GM12878 (cell line): ENCODE measurements around the gene MYOM3. TPM values are rescaled to one million over a fixed set of nuclear protein-coding genes. Genes with fewer than 3 reads are reported as not detected.

ENCODE experiments used
- ATAC-seq: fragments of 200-7000 bp; cut with Tn5 transposase; 3 replicates; pipeline ENCODE4 v1.9.1; 2020; ENCODE audit warnings: mild to moderate bottlenecking, moderate library complexity
- BruUV-seq: library from RNA; stranded (reverse); fragments of 400-500 nt; replicated peaks from 2 replicates; lab custom pipeline; 2021; lab: Mats Ljungman, UMichigan
- CTCF ChIA-PET: fragments of 300-600 bp; sonication (Branson Sonifier 250); formaldehyde crosslinking; extraction: SDS; loops from one replicate; lab custom pipeline; 2021; ENCODE audit warnings: inconsistent platforms; lab: Yijun Ruan, JAX
- POLR2A ChIA-PET: fragments of 350-600 bp; formaldehyde crosslinking; extraction: SDS; loops from one replicate; lab custom pipeline; 2021; ENCODE audit warnings: inconsistent platforms; lab: Charles Lee
- RAD21 ChIA-PET: fragments of 300-600 bp; sonication (Branson Sonifier 250); formaldehyde crosslinking; loops from one replicate; lab custom pipeline; 2023; ENCODE audit warnings: antibody characterized with exemption; ENCODE audit not compliant: unreplicated experiment; lab: Charles Lee
- SMC1A ChIA-PET: fragments of 300-600 bp; sonication (Branson Sonifier 250); formaldehyde crosslinking; loops from one replicate; lab custom pipeline; 2023; ENCODE audit not compliant: unreplicated experiment, uncharacterized antibody; lab: Charles Lee
- DNase-seq: peaks from one replicate; pipeline ENCODE4 v3.0.0-alpha.2; 2011; ENCODE audit warnings: low read depth, low spot score
- FAIRE-seq: peaks from 3 replicates; lab custom pipeline; 2011; peaks lifted over from hg19 to GRCh38; lab: Jason Lieb, UNC
- H2AFZ ChIP-seq: 2 replicates; pipeline ENCODE4 v1.6.0; 2011; ENCODE audit warnings: low read depth, low read length, control low read depth; ENCODE audit not compliant: control insufficient read depth
- H3K27ac ChIP-seq: 2 replicates; pipeline ENCODE4 v1.5.1; 2011; ENCODE audit warnings: control low read depth; ENCODE audit not compliant: control insufficient read depth, insufficient read depth
- H3K27me3 ChIP-seq, 2 experiments: replicated peaks in 1 of 2; 2 replicates each; pipeline versions ENCODE4 v1.6.0 to v1.6.1; 2011; ENCODE audit warnings: low read length in 1 of 2; ENCODE audit not compliant: control insufficient read depth in 2 of 2, insufficient read depth in 2 of 2
- H3K36me3 ChIP-seq, 2 experiments: 2 replicates each; pipeline ENCODE4 v1.5.1; 2011; ENCODE audit warnings: low read length in 1 of 2; ENCODE audit not compliant: control insufficient read depth in 2 of 2, insufficient read depth in 2 of 2
- H3K4me1 ChIP-seq: 2 replicates; pipeline ENCODE4 v1.6.1; 2011; ENCODE audit warnings: mild to moderate bottlenecking, low read length, moderate library complexity, mixed read lengths; ENCODE audit not compliant: control insufficient read depth, insufficient read depth
- H3K4me2 ChIP-seq: 2 replicates; pipeline ENCODE4 v1.6.0; 2011; ENCODE audit warnings: control low read depth; ENCODE audit not compliant: control insufficient read depth, insufficient read depth
- H3K4me3 ChIP-seq: fragments of 200-600 bp; sonication (generic); 2 replicates; pipeline ENCODE4 v1.5.1; 2016
- H3K79me2 ChIP-seq: 2 replicates; pipeline ENCODE4 v1.6.0; 2011; ENCODE audit warnings: low read length; ENCODE audit not compliant: control insufficient read depth, insufficient read depth
- H3K9ac ChIP-seq: 2 replicates; pipeline ENCODE4 v1.8.0; 2011; ENCODE audit warnings: low read length, control low read depth, mixed read lengths; ENCODE audit not compliant: control insufficient read depth, insufficient read depth
- H3K9me3 ChIP-seq: replicated peaks from 3 replicates; pipeline ENCODE4 v1.5.1; 2011; ENCODE audit warnings: mild to moderate bottlenecking, low read length; ENCODE audit not compliant: control insufficient read depth, insufficient read depth
- H4K20me1 ChIP-seq: 2 replicates; pipeline ENCODE4 v1.6.0; 2011; ENCODE audit not compliant: control insufficient read depth, insufficient read depth
- CEBPZ ChIP-seq: fragments of 150-350 bp; IDR thresholded peaks from 2 replicates; pipeline ENCODE4 v1.6.1; 2016; ENCODE audit warnings: low read depth, low read length
- IKZF2 ChIP-seq, 2 experiments: fragments of 450-650 bp; IDR thresholded peaks; 2 replicates each; pipeline ENCODE4 v1.6.1; 2017; ENCODE audit warnings: mild to moderate bottlenecking in 2 of 2, moderate library complexity in 2 of 2
- JUNB ChIP-seq: IDR thresholded peaks from 2 replicates; pipeline ENCODE4 v1.6.1; 2016; ENCODE audit warnings: antibody characterized with exemption, mild to moderate bottlenecking
- PML ChIP-seq: IDR thresholded peaks from 2 replicates; pipeline ENCODE4 v1.6.1; 2012; ENCODE audit warnings: low read length, inconsistent platforms
- RFX5 ChIP-seq: IDR thresholded peaks from 2 replicates; pipeline ENCODE4 v1.6.1; 2011; ENCODE audit warnings: low read depth, low read length, improper control_type of control experiment
- SIN3A ChIP-seq: IDR thresholded peaks from 2 replicates; pipeline ENCODE4 v1.6.1; 2012; ENCODE audit warnings: low read depth, low read length, improper control_type of control experiment
- SREBF2 ChIP-seq: IDR thresholded peaks from 2 replicates; pipeline ENCODE4 v1.6.1; 2012; ENCODE audit warnings: mild to moderate bottlenecking, low read length
- SUPT20H ChIP-seq: IDR thresholded peaks from 2 replicates; pipeline ENCODE4 v1.6.1; 2011; ENCODE audit warnings: low read depth, mild to moderate bottlenecking, low read length, moderate library complexity, borderline replicate concordance; ENCODE audit not compliant: control insufficient read depth
- ZBTB40 ChIP-seq: fragments of 450-650 bp; IDR thresholded peaks from 2 replicates; pipeline ENCODE4 v1.6.1; 2016; ENCODE audit warnings: mild to moderate bottlenecking, moderate library complexity, borderline replicate concordance
- ZNF24 ChIP-seq: fragments of 450-650 bp; IDR thresholded peaks from 2 replicates; pipeline ENCODE4 v1.6.1; 2017; ENCODE audit warnings: antibody characterized with exemption, mild to moderate bottlenecking
- WGBS: methylation state at CpG from one replicate; pipeline ENCODE4 v1.1.6; 2016; ENCODE audit warnings: low lambda C conversion rate; ENCODE audit not compliant: insufficient replicate concordance, insufficient coverage; ENCODE audit errors: missing lambda C conversion rate; 5-methylcytosine and 5-hydroxymethylcytosine counted together
- in situ Hi-C: fragments of 300-500 bp; cut with MboI; formaldehyde crosslinking; loops from 9 replicates; pipeline ENCODE4 v1.14.3; 2018; ENCODE audit warnings: mixed read lengths
- intact Hi-C: fragments of 100-400 bp; cut with micrococcal nuclease; formaldehyde crosslinking; loops from one replicate; pipeline ENCODE4 v1.14.2; 2022; ENCODE audit not compliant: unreplicated experiment
- polyA plus RNA-seq, 11 experiments: library from polyadenylated mRNA; depleted of rRNA in 4 of 11; unstranded in 6 of 11; stranded (reverse) in 5 of 11; fragments of >200 nt; fragmentation: Nextera tagmentation in 4 of 11; fragmentation: Illumina TruSeq in 1 of 11; extraction: Ambion mirVana in 4 of 11; extraction: Trizol in 1 of 11; gene quantifications; 1 replicate in 1 of 11; 2 replicates in 10 of 11; pipeline versions ENCODE4 v1.2.1 to v1.2.3, GENCODE V29; 2011 to 2016; ENCODE audit warnings: inconsistent platforms in 2 of 11, missing spikeins in 2 of 11, low read depth in 1 of 11
- total RNA-seq, 4 experiments: library from RNA; depleted of rRNA in 3 of 4; stranded (reverse); fragments of >200 nt in 3 of 4; fragmentation: Illumina TruSeq in 1 of 4; extraction: Trizol in 1 of 4; gene quantifications; 2 replicates each; pipeline versions ENCODE4 v1.2.1 to v1.2.3, GENCODE V29; 2013 to 2021

Gene MYOM3
- total and polyA plus RNA-seq, 10 of the 15 experiments (the other 5 are each of a cell fraction or from before 2014, with no cell fraction given): 0.06 TPM; not detected in 9

GRCh38 chr1:24065304-24065703 is 46.6 kb downstream of the MYOM3 start:
- ChIA-PET SMC1A (interaction anchor here (1.5 kb wide), 1 partner anchor 37 kb away, joined by 3 read pairs; no protein-coding TSS in a partner anchor), CTCF (interaction anchor here (1.6 kb wide), 1 partner anchor 117 kb away, joined by 4 read pairs; no protein-coding TSS in a partner anchor), RAD21 (no interaction called here), POLR2A (no interaction called here)
- FAIRE-seq: no peak
- Histone ChIP-seq H3K27me3 (peaks cover 0 to 1% of the 10 kb centered on the region in 2 experiments; a peak in 3 of 4 replicates), H3K9me3 (no peaks in the 10 kb centered on the region; the same call in 2 of the 3 replicates), H3K4me1 (no peaks in the 10 kb centered on the region), H4K20me1 (no peaks in the 10 kb centered on the region), H3K79me2 (no peaks in the 10 kb centered on the region), H2AFZ (no peak overlapping the region), H3K4me2 (no peak overlapping the region), H3K27ac (no peak overlapping the region), H3K4me3 (no peak overlapping the region), H3K36me3 (no peaks in the 10 kb centered on the region), H3K9ac (no peak overlapping the region)
- DNase-seq: no peak
- no peak for ATAC-seq
- 47% methylated on average over 7 of the region's 7 CpGs for WGBS
- TF ChIP-seq CEBPZ: no peak
- TF ChIP-seq ZNF24: no peak
- TF ChIP-seq IKZF2 (IDR thresholded peaks at IDR 0.05): no peak
- TF ChIP-seq RFX5: no peak
- no peak for TF ChIP-seq ZBTB40
- no peak for TF ChIP-seq SREBF2
- no peak for TF ChIP-seq JUNB
- no peak for TF ChIP-seq PML
- no peak for TF ChIP-seq SUPT20H
- no peak for TF ChIP-seq SIN3A
- BruUV-seq: no TSS peak
- intact Hi-C loops: no loop called here
- in situ Hi-C loops: no loop called here
